Ishikawa (cell line): ENCODE results near the gene FLOT1.

Source experiments
- CREB1 ChIP-seq: IDR thresholded peaks from 2 replicates; pipeline ENCODE4 v1.6.1; 2012; ENCODE audit warnings: low read depth
- EGR1 ChIP-seq: IDR thresholded peaks from 2 replicates; pipeline ENCODE4 v1.6.1; 2012
- RAD21 ChIP-seq: IDR thresholded peaks from 2 replicates; pipeline ENCODE4 v1.6.1; 2012; ENCODE audit warnings: low read depth
- REST ChIP-seq: IDR thresholded peaks from 2 replicates; pipeline ENCODE4 v1.6.1; 2012; ENCODE audit warnings: low read depth, mild to moderate bottlenecking

GRCh38 chr6:30757261-30757904, 14.9 kb upstream of the FLOT1 start:
- TF ChIP-seq CREB1, result no peak
- no peak for TF ChIP-seq RAD21
- TF ChIP-seq EGR1, result no peak
- TF ChIP-seq REST, result no peak
